Measurements from ENCODE around the gene ANKRD10.
"Not testable (repeated sequence)": the region's sequence is repeated elsewhere in the genome, so short reads cannot be mapped to it uniquely, and the experiment has no call there.

The ANKRD10 gene

DNA sequence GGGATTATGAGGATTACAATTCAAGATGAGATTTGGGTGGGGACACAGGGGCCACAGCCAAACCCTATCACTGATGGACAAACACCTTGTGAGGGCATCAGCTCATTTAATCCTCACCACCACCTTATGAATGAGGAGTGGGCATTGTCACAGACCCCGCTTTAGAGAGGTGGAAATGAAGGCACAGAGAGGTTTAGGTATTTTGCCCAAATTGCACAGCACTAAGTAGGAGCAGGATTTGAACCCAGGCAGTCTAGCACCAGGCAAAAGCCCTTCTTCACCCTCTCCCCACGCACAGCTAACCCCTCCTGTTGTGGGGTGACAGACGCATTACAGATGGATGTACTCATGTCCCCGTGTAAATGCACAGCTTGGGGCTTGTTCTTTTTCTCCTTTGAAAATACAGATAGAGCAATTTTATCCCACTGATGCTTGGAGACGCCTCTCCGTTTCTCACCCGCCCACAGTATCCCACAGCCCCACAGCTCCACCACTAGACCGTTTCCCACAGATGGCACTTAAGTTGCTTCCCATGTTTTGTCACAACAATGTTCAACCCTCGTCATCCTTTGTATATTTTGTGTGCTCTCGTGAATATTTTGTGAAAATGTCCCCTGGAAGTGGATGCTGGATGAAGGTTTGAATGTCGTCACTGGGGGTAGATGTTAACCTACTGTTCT lies 48.2 kb downstream of the ANKRD10 start:
- no peak for DNase-seq (ENCODE audit: low spot score)

DNA sequence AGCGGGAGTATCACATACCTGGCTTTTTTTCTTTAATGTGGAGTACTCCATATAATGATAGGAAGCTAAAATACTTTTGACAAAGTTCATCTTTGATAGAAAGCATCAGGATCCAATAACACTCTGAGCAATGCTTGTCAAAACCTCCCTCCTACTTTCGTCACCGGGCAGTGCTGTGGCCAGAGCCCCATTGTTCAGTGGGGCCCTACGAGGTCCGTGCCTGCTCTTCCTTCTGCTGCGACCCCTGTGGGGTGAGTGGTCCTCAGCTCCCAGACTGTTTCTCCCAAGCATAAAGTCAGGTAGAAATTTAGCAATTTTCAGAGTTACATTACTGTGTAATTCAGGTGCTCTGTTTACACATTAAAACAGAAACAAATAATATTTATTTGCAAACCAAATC lies 51.2 kb downstream of the ANKRD10 start:
- no peak for DNase-seq (ENCODE audit: low spot score)

DNA sequence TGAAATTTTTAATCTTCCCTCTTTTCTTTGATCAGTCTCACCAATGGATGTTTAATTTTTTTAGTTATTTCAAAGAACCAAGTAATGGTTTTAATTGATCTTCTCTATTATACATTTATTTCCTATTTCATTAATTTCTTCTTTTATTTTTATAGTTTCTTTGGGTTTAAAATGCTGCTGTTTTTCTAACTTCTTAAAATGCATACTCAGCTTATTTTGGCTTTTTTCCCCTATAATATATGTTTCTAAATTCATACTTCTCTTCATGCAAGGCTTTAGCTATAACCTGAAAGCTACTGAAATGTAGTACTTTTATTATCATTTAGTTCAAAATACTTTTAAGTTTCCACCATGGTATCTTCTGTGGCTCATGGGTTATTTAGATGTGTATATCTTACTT lies 53.9 kb downstream of the ANKRD10 start:
- no peak for DNase-seq (ENCODE audit: low spot score)

DNA sequence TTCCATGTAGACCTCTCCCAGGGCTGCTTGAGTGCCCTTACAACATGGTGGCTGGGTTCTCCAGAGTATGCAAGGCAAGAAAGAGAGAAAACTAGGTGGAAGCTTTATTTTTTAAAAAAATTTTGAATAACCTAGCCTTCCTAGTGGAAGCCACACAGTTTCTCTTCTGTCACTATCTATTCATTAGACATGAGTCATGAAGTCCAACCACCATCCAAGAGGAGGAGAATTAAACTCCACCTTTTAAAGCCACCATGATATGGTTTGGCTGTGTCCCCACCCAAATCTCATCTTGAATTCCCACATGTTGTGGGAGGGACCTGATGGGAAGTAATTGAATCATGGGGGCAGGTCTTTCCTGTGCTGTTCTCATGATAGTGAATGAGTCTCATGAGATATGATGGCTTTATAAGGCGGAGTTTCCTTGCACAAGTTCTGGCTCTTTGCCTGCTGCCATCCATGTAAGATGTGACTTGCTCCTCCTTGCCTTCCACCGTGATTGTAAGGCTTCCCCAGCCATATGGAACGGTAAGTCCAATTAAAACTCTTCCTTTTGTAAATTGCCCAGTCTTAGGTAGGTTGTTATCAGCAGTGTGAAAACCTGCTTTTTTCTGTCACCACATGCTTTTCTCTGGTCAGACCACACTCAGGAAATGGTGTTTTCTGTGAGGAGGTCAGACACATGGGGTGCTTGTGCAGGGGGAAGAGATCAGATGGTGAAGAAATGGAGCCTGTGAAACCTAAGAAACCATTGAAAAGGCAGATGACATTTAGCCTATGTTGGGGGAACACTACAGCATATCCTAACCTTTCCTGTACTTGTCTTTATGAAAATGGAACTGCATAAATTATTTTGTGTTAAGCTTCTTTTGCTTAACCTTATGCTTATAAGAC lies 57.7 kb downstream of the ANKRD10 start:
- no peak for DNase-seq (ENCODE audit: low spot score)

DNA sequence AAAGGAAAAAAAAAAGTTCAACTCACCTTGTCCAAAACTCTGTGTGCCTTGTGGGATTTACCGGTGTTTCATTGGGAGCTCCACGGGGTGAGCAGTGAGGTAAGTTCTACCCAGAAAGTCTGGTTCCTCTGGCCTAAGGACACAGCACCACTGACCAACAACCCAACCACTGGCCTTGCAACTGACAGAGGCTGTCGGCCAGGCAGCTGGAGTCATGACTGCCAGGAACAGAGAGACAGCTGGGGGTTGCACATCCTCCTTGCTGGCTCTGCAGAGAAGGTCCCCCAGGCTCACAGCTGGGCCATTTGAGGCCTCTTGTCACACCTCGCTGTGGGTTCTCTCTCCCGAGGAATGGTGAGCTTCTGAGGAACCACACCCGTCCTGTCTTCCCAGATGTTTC lies 59.5 kb downstream of the ANKRD10 start:
- DNase-seq (ENCODE audit: low spot score) = no peak

- DNase-seq (ENCODE audit: low spot score) = no peak
These were observed 60.0 kb downstream of the ANKRD10 start for GRCh38 chr13:110854866-110855265.

DNA sequence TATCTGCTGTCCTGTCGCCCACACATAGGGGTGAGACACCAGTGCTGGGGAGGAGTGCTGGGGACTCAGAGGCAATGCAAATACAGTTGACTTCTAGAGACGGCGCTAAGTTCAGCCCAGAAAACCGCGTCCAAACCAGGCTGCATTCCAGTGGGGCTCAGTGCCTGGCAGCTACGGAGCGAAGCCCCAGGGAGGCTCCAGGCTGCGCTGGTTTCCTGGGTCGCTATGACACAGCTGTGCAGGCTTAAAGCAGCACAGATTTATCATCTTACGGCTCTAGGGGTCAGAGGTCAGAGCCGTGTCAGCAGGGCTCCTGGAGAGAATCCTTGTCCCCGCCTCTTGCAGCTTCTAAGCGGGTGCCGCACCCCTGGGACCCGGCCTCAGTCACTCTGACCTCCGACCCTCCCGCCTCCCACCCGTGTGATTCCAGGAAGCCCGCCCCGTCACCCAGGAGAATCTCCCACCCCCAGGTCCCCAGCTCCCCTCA lies 61.6 kb downstream of the ANKRD10 start:
- no peak for DNase-seq (ENCODE audit: low spot score)

GRCh38 chr13:110850840-110851239 lies 64.0 kb downstream of the ANKRD10 start:
- DNase-seq (ENCODE audit: low spot score) = no peak

GRCh38 chr13:110850006-110850405 lies 64.9 kb downstream of the ANKRD10 start:
- DNase-seq (ENCODE audit: low spot score) = no peak

DNA sequence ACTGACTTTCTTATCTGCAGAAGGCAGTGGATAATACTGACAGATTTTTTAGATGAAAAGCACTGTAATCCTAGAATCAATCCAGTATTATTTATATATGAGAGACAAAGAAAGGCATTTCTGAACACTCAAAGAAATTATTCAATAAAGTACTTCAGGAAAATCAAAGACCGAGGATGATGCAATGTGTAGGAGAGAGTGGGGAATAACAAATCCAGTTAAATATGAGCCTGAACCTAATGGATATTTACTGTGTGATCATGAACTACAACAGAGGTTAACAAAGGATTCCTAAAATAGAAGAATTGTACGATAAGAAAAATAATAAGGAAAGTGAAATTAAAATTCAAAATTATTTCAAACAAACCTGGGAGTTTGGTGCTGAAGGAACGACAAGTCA lies 69.3 kb downstream of the ANKRD10 start:
- DNase-seq (ENCODE audit: low spot score) = no peak

- DNase-seq (ENCODE audit: low spot score) = no peak
These were observed 73.0 kb downstream of the ANKRD10 start for GRCh38 chr13:110841846-110842245.

DNA sequence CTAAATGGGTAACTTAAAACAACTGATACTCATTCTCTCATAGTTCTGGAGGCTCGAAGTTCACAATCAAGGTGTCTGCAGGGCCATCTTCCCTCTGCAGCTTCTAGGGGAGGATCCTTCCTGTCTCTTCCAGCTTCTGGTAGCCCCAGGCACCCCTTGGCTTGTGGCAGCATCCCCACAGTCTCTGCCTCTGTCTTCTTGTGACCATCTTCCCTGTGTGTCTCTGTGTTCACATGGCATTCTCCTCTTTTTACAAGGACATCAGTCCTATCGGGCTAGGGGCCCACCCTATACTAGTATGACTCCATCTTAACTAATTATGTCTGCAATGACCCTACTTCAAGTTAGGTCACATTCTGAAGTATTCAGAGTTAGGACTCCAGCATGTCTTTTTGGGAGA lies 73.5 kb downstream of the ANKRD10 start:
- DNase-seq (ENCODE audit: low spot score) = no peak

GRCh38 chr13:110838867-110839538 lies 75.9 kb downstream of the ANKRD10 start:
- DNase-seq (ENCODE audit: low spot score) = no peak

GRCh38 chr13:110838116-110838515 lies 76.8 kb downstream of the ANKRD10 start:
- DNase-seq (ENCODE audit: low spot score) = no peak

DNA sequence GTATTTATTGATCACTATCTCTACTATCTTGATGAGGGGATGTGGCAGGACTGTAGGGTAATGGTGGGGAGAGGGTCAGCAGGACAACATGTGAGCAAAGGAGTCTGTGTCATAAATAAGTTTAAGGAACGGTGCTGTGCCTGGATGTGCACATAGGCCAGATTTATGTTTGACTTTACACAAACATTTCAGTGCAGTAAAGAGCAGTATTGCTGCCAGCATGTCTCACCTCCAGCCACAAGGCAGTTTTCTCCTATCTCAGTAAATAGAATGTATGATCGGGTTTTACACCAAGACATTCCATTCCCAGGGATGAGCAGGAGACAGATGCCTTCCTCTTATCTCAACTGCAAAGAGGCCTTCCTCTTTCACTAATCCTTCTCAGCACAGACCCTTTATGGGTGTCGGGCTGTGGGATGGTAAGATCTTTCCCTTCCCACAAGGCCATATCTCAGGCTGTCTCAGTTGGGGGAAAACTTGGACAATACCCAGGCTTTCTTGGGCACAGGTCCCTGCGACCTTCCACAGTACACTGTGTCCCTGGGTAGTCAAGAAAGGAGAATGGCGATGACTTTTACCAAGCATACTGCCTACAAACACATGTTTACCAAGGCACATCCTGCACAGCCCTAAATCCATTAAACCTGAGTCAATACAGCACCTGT lies 77.3 kb downstream of the ANKRD10 start:
- not testable (repeated sequence) for DNase-seq (ENCODE audit: low spot score)

GRCh38 chr13:110836605-110836903 lies 78.3 kb downstream of the ANKRD10 start:
- no peak for DNase-seq (ENCODE audit: low spot score)

DNA sequence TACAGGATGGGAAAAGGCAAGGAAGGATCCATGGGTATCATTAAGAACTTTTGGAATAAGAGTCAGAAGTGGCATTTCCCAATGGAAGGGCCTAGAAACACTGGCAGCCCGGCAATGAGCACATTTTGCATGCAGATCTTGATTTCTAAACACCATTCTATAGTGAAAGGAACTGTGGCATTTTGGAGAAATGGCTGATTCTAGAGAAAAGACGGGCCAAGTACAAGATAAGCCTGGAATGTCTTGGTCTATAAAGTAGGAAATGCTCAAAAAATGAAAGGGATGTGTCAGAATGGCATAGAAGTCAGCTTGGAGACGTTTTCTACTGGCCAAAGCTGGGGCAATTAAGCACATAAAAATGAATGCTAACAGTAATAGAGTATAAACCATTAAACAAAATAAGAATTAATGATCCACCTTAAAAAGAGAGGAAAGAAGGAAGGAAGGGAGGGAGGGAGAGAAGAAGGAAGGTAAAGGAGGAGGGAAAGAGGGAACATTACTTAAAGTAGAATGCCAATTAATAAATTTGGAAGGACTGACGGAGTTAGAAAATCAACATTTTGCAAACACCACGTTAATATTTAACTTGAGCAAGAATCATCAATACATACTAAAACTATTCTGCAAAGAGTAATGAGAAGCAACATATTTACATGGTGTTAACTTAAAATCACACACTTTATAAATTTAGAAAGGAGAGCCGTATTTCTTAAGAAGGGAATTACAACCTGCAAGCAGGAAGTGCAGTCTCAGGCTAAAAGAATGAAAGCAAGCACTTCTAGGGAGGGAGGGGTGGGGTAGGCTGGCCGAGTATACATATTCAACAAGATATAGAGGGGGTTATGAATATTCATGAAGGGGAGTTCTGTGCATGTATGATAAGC lies 78.9 kb downstream of the ANKRD10 start:
- no peak for DNase-seq (ENCODE audit: low spot score)

GRCh38 chr13:110834572-110834971 lies 80.3 kb downstream of the ANKRD10 start:
- no peak for DNase-seq (ENCODE audit: low spot score)

DNA sequence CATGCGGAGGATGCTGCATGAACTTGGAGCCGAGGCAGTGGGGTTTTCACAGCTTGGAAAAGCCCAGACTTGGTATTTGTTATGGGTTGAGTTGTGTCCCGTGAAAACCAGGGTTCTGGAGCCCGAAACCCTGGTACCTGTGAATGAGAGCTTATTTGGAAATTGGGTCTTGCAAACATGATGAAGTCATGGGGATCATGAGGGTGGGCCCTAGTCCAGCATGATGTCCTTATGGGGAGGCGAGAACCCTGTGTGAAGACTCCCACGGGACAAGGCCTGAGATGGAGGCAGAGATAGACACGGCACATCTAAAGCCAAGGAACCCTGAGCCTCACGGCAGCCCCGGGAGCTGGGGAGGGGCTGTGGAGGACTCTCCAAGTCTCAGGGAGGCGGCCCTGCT lies 82.3 kb downstream of the ANKRD10 start:
- DNase-seq (ENCODE audit: low spot score) = no peak

DNA sequence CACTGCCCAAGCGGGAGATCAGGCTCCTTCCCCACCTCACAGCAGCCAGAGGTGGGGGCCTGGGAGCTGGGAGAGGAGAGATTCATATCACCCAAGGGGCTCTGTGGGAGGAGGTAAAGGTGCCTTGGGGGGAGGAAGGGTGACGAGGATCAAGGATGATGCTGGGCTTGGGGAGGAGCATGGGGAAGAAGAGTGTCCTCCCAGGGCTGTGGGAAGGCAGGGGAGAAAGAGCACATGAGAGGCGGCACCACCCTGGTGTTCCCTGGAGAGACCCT lies 82.7 kb downstream of the ANKRD10 start:
- no peak for DNase-seq (ENCODE audit: low spot score)

DNA sequence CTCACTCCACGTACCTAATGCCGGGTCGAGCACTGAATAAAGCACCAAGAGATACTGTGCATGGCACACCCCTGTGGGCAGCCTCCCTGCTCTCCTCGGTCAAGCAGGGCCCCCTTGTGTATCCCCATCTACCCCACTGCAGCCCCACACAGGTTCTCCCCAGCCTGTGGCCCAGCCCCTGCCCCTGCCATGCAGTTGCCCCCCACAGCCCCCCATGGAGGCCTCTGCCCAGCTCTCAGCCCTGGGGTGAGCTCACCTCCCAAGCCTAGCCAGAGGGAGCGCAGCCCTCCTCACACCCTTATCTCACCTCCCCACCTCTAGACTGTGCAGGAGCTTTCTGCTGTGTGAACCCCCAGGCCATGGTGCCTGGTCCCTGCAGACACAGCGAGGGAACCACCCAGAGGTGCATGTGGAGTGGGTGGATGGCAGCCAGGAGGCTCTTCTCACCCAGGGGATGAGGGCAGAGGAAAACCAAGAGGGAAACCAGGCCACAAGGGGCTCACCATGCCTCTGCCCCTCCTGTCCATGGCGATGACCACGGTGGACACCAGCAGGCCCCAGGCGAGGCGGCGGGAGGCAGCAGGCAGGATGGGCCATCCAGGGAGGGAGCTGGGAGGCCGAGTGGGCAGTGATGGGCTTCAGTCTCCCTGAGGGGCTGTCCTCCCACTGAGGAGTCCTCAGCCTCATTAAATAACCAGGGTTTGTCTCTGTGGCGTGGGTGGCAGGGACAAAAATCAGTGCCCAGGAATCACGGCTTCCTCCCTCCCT lies 83.2 kb downstream of the ANKRD10 start:
- DNase-seq (ENCODE audit: low spot score) = no peak

All from AG08396 (cell line).